NCI-H1105 (cell line): ENCODE measurements around the gene VWA8.
"Not testable (repeated sequence)": the region's sequence is repeated elsewhere in the genome, so short reads cannot be mapped to it uniquely, and the experiment has no call there.

Experiments used
- DNase-seq: peaks from one replicate; lab custom pipeline; 2025; lab: John Stamatoyannopoulos, UW

Gene VWA8

GRCh38 chr13:41682001-41682400 lies 278.9 kb downstream of the VWA8 start:
- no peak for DNase-seq

GRCh38 chr13:41681587-41681986 lies 279.3 kb downstream of the VWA8 start:
- no peak for DNase-seq

GRCh38 chr13:41680900-41681299 lies 280.0 kb downstream of the VWA8 start:
- no peak for DNase-seq

DNA sequence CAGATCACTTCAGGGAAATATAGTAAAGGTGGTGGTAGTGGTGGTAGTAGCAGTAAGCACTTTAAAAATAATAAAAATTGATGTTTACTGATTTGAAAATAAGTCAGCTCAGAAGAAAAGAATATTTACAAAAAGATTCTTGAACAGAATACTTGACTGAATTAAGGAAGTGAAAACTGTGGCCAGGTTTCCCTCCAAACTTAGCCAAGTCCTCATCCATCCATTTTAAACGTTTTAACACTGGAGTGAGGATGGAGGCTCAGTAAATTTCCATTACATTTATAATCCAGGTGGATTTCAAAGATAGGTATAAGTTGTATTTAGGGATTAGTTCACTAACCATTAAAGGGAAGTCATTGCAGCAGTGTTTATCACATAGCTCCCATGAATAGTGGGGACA lies 282.1 kb downstream of the VWA8 start:
- DNase-seq: no peak

- DNase-seq: no peak
Observed at GRCh38 chr13:41678249-41678648, 282.7 kb downstream of the VWA8 start.

DNA sequence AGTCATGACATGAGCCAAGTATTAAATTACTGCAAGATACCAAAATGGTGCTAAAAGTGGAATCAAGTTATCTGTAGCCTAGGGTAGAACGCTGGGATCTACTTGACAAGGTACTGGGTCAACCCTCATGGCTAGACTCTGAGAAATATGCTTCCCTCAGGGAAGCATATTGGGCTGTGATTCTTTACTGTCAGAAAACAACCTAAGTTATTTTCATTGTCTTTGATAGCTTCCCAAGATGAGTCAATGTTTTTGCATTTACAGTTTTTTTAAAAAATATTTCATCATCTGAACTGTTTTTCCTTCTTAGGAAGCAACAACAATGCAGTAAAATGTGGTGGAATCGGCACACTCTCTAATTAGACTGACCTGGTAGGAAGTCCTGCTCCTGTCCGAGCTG lies 285.6 kb downstream of the VWA8 start:
- no peak for DNase-seq

GRCh38 chr13:41674246-41674645 lies 286.7 kb downstream of the VWA8 start:
- DNase-seq: no peak

DNA sequence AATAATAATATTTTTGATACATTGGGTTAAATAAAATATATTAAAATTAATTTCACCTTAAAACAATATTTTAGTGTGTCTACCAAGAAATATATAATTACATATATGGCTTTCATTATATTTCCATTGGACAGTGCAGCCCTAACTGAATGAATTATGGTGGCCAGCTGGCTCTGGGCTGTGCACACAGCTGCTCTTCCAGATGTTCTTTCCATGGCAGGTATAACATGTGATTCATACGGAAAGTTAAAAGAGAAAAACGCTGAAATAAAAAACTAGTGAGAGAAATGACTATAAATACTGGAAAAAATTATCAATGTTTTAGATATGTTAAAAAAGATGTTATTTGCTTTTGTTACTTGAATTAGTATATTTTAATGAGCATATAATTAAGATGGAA lies 287.3 kb downstream of the VWA8 start:
- no peak for DNase-seq

- DNase-seq: no peak
Observed at GRCh38 chr13:41670873-41671443, 290.0 kb downstream of the VWA8 start.

DNA sequence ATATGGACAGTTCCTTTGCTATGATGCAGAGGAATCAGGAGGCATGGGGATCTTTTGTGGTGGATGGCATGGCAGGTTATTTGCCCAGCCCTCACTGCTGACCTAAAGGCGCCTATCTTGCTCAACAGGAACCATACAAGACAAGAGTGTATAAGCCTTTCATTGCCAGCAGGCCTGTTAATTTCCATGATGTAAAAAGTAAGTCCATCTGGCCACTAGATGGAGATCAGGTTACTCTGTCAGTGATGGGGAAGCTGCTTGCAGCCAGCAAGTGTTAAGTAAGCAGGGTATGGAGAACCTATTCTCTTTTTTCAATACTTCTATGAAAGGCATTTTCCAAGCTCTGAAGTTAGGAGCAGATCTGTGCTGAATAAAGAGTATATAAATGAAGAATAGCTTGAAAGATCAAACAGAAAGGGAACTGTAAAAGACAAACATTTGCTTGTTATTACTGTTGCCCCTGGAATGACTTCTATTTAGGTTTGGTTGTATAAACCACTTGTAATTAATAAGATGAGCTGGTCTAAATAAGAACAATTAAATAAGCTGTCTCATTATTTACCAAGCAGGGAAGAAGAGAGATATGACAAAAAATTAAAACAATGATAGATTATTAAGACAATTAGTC lies 292.7 kb downstream of the VWA8 start:
- peak; percentile 60 for DNase-seq

- DNase-seq: no peak
Observed at GRCh38 chr13:41666644-41667043, 294.3 kb downstream of the VWA8 start.

DNA sequence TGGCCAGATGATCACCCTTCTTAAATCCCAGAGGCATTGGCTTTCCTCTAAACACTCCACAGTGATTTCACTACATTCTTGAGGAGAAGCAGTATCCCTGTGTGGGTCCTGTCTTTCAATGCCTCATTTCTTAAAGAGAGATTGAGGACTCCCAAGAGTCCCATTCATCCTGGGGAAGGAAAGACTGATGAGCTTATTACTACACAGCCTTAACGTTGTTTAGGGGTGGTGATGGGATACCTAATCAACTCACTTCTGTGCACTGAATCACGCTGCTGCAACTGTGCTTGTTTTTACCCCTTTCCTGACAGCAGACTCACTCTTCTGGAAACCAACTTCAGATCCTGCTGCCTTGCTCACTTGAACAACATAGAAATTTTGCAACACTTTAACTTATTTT lies 300.5 kb downstream of the VWA8 start:
- no peak for DNase-seq

GRCh38 chr13:41658057-41658661 lies 302.8 kb downstream of the VWA8 start:
- DNase-seq: no peak

- DNase-seq: no peak
Observed at GRCh38 chr13:41655997-41656396, 304.9 kb downstream of the VWA8 start.

- DNase-seq: no peak
Observed at GRCh38 chr13:41654796-41655195, 306.1 kb downstream of the VWA8 start.

- no peak for DNase-seq
Observed at GRCh38 chr13:41652735-41653361, 308.1 kb downstream of the VWA8 start.

DNA sequence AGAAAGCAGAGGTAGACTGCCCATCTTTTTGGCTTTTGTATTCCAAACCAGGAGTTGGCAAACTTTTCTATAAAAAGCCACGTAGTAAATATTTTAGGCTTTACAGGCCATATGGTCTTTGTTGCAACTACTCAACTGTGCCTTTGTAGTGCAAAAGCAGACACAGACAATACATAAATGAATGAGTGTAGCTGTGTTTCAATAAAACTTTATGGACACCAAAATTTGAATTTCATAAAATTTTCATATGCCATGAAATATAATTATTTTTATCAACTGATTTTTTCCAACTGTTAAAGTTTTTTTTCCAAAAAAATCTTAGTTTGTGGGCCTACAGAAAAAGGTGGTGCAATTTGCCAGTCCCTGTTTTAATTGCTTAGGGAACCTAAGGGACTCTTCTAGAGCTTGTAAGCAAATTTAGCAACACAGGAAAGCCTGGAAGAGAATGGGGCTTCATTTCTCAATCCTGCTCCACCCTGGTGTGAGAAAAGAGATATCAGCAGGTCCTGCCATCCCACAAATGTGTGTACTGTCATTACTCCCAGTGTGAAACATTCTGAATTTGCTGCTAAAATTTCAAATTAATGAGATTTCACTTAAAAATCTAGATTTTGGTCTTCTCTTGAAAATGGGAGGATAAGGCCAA lies 309.4 kb downstream of the VWA8 start:
- no peak for DNase-seq

DNA sequence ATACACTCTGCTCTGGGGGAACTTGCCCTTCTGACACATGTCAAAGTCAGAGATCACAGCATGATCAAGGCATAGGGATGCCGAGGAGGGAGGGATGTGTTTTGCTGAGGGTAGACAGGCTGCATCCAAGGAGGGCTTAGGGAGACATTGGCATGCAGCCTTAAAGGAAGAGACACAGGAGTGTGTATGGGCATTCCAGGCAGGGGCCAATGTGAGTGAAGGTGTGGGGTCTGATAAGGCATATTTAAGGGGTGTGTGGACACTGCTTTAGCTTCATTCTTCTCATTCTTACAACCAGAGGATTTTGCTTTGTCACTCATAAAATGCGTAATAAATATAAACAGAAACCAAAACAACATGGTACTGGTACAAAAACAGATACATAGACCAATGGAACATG lies 310.2 kb downstream of the VWA8 start:
- no peak for DNase-seq

GRCh38 chr13:41649659-41650058 lies 311.2 kb downstream of the VWA8 start:
- DNase-seq: no peak

- DNase-seq: no peak
Observed at GRCh38 chr13:41648314-41648935, 312.5 kb downstream of the VWA8 start.

DNA sequence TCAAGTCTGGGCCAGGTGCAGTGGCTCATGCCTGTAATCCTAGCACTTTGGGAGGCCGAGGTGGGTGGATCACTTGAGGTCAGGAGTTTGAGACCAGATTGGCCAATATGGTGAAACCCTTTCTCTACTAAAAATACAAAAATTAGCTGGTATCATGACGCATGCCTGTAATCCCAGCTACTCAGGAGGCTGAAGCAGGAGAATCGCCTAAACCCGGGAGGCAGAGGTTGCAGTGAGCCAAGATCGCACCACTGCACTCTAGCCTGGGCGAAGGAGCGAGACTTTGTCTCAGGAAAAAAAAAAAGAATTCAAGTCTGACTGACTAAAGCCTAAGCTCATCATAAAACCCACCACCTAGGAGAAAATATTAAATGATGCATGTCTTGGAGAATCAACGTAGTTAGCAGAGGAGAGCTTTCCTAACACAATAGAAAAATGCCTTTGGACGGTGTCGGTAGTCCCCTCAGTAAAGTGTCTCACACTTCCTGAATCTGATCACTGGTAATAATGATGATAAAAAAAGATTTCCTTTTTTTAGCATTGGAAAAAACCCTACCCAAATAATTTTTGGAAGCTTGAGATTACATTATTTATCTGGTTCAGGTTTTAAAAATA lies 313.1 kb downstream of the VWA8 start:
- not testable (repeated sequence) for DNase-seq

GRCh38 chr13:41645331-41645730 lies 315.6 kb downstream of the VWA8 start:
- DNase-seq: no peak
